Medulla oblongata (tissue), 1 donor: ENCODE data around the gene CCBE1.
"Not testable (repeated sequence)": the region's sequence is repeated elsewhere in the genome, so short reads cannot be mapped to it uniquely, and the experiment has no call there.

Experiments used
- DNase-seq: peaks from one replicate; pipeline ENCODE4 v3.0.0-alpha.2; 2015; ENCODE audit errors: extremely low spot score

The CCBE1 gene

DNA sequence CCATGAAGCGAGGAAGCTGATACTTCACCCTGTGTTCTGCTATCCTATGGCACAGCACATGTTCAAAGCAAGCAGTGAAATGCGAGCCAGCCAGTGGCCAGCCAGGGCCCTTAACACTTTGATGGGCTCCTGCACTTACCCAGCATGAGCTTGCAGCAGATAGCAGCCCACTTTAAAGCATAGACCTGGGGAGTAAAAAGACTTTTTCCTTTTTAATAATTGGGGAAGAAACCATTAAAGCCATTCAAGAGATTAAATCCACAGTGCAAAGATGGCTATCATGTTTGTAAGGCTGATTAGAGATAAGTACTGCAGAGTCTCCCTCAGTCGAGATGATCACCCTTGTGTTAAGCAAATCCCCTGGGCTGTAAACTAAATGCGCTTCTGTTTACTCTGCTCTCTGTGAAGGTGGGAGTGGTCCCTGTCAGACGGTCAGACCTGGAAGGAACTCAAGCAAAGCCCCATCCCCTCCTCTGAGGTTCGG lies 15.7 kb downstream of the CCBE1 start:
- DNase-seq, result no peak

DNA sequence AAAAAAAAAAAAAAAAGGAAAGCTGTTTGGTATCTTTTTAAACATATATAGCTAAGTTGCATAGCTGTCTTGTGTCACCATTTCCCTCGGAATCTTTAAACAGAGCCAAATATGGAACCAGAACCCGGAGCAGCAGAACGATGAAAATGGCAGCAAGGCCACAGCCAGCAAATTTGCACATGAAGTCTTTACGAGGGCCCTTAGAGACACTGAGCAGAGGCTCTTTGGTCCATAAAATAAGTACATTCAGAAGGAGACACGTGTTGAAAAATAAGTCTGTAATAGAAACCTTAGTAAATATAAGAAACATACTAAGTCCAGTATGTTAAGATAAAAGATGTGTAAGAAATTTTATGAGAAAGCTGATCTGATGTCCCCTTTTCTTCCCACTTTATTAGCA lies 16.2 kb downstream of the CCBE1 start:
- DNase-seq, result no peak

DNA sequence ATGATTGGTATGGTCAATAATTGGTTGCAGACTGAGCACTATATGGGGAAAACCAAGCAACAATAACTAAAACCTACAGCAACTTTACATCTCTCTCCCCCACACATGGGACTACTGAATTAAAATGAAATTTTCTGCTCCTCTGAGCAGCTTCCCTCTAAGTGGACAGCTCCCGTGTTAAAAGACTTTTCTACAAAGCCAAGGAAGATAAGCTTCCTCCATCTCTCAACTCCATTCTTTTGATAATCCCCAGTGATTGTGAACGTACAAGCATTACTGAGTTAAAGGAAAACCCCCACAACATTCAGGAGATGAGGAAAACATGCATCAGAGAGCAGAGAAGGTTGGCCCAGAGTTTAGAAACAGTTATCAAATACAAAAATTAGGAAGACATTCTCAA lies 21.9 kb downstream of the CCBE1 start:
- DNase-seq, result no peak

DNA sequence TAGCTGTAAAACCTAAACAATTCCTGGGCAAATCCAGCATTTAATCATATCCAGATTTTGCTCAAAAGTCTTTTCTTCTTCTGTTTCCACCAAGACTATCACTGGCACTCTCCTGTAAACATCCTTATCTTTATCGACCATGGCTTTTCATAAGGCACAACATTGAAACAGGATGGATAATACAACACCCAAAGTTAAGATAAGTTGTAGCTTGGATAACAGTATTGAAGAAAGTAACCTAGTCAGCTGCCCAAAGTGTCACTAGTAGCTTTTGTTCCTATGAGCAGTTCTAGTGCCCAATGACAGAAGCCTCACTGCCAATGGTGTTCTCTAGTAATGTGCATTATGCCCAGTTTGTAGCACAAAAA lies 22.3 kb downstream of the CCBE1 start:
- no peak for DNase-seq

DNA sequence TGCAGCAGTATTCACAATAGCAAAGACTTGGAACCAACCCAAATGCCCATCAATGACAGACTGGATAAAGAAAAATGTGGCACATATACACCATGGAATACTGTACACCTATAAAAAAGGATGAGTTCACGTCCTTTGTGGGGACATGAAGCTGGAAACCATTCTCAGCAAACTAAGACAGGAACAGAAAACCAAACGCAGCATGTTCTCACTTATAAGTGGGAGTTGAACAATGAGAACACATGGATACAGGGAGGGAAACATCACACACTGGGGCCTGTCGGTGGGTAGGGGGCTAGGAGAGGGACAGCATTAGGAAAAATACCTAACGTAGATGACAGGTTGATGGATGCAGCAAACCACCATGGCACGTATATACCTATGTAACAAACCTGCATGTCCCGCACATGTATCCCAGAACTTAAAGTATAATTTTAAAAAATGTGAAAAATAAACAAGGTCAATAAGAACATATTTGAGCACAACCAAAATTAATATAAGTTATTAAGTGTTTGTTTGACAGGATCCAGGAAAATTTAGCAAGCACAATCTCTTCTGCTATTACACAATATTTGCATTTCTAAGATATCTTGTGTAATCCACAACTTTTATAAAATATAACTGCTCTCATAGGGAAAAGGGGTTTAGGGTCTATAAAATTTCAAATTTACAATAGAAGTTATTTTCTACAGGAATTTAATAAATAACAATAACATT lies 22.9 kb downstream of the CCBE1 start:
- no peak for DNase-seq

DNA sequence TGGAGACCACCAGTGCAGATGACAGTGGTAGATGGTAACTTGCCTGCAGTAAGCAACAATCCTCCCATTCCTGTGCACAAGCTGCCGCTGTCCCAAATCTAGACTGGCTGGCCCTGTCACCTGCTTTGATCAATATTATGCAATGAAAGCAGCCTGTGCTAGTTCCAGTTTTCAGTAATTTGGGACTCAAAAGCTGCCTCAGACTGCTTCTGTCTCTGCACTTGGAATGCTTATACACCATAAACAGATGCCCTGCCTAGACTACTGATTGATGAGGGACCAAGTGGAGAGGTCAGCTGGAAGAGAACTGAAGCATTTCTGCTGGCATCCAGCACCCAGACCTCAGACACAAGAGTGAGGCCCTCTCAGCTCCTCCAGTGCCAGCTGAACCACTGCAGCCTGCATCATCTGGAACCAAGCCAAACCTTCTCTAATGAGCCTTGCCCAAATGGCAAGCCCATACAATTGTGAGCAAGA lies 24.9 kb downstream of the CCBE1 start:
- DNase-seq, result peak; percentile 50

DNA sequence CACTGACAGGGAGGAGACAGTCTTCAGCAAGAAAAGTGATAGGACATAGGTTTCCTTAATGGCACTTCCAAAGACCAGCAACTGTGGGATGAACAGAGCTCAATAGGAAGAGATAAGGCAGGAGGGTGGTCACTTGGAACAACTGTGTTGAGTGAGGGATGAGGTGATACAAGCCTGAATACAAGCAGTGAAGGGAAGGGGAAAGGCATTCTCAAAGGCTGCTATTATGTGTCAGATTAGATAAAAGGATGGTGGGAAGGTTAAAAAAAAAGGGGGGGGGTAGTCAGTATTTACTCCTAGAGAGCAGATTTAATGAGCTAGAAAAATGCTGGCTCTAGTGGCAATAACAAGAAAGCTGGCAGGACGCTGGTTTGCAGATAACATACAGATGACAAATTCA lies 25.7 kb downstream of the CCBE1 start:
- no peak for DNase-seq

DNA sequence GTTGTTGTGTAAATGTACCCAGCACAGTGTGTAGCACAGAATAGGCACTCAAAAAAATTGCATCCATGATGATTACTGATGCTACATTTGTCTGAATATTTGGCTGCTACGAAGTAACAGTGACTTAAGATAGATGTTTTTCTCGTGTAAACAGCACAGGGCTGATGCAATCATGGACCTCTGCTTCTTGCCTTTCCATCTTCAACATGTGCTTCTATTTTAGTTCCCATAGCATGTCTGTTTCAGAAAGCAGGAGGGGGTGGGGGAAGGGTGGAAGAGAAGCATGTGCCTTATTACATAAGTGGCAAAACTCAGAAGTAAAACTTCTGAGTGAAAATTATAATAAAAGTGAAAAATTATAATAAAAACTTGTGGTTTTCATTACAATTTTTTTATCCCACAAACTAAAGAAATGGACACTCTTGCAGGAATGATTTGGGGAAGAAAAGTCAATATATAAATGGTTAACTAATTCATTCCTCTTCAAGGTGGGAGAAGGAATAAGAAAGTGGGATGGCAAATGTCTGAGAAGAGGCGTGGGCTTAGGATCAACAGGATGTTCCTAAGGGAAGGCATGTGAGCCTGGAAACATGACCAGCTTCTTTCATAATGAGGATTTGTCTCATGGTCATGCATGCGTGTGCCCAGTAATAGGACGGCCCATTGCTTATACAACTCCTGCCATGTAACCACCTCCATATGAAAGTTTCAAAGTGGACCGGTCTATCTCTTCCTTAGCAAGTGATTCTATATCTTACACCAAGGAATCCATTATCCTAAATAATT lies 27.2 kb downstream of the CCBE1 start:
- DNase-seq, result no peak

DNA sequence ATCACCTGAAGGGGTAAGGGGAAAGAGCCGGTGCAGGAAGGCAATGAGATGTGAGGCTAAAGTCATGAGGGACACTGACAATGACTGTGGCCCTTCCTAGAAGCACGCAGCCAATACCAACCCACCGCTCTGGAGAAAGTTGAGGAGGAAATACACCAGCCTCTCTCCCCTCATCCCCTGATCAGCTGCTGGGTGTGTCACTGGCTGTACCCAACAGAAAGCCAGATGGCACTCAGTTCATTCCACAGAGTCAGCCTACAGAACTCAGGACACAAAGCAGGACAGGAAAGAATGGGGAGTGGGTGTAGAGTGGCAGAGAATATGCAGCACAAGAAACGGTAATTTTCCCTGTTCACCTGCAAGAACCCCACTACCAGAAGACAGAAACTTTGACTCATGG lies 29.7 kb downstream of the CCBE1 start:
- DNase-seq, result no peak

DNA sequence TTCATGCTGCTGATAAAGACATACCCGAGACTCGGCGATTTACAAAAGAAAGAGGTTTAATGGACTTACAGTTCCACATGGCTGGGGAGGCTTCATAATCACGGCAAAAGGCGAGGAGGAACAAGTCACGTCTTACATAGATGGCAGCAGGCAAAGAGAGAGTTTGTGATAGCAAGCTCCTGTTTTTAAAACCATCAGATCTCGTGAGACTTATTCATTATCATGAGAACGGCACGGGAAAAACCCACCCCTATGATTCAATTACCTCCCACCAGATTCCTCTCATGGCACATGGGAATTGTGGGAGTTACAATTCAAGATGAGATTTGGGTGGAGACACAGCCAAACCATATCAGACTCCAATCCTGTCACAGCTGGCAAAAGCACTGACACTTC lies 31.2 kb downstream of the CCBE1 start:
- DNase-seq, result not testable (repeated sequence)

DNA sequence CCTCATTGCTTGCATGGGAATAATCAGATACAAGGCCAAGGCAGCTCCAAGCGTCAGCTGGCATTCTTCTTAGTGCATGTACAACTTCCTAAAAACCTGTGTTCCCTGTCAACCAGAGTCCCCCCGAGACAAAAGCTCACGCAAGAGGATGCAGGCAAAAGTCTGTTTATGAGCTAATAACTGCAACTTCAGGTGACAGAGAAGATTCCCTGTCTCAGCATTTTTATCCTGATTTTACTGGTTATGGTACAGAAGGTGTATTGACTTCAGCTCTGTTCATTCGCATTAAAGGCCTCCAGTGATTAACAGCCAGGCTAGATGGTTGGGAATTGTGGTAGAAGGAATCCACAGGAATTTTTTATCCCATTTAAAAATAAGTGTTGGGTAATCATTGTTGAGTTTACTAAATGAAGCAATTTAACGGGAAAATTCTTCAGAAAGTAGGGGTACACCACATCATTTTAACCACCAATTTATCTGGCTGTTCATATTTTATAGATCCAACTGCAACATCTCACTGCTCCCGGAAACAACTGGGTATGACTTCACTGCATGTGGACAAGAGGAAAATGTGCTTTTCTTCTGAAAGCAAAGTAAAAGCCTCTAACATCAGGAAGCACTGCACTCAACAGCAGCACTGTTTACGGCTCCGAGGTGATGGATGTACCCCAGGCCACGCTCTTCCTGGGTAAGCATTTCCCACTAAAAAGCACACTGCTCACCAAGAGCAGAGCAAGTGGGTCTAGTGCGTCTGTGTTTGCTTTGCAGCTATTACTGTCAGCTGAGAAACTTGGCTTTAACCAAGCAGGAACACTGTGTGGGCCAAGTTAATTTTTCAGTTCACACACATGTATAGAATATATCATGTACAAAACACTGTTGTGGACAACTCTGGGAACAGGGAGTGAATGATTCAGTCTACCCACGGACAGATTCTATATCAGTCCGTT lies 31.9 kb downstream of the CCBE1 start:
- no peak for DNase-seq

DNA sequence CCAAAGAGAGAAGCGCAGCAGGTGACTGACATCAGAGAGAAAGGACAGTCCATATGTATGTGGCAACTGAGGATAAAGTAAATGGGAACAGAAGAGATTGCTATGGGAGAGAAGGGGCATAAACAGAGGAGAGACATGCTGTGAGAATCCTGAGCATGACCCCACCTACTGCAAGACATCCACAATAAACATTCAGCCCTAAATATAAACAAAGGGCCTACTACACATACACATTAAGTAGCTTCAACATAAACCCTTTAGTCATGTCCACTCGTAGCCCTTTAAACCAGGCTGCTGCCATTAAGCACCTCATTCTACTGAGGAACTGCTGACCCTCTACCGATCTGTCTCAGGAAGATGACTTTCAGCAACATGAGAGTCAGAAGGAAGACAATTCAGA lies 32.9 kb downstream of the CCBE1 start:
- DNase-seq, result no peak

DNA sequence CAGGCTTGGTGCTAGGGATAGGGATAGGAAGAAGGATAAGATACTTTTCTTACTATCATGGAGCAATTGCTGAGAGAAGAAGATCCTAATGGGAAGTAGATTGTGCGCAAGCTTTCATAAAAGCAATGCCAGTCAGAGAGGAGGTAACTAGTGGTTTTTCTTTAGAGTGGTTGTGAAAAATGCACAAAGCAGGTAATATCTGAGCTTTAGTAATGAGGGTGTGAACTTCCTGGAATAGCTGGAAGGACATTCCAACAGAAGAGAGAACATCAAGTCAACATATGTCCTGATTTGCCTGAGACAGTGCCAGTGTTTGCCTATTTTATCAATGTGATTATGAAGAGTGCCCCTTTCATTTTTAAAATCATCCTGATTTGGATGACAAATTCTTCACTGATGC lies 34.1 kb downstream of the CCBE1 start:
- no peak for DNase-seq

DNA sequence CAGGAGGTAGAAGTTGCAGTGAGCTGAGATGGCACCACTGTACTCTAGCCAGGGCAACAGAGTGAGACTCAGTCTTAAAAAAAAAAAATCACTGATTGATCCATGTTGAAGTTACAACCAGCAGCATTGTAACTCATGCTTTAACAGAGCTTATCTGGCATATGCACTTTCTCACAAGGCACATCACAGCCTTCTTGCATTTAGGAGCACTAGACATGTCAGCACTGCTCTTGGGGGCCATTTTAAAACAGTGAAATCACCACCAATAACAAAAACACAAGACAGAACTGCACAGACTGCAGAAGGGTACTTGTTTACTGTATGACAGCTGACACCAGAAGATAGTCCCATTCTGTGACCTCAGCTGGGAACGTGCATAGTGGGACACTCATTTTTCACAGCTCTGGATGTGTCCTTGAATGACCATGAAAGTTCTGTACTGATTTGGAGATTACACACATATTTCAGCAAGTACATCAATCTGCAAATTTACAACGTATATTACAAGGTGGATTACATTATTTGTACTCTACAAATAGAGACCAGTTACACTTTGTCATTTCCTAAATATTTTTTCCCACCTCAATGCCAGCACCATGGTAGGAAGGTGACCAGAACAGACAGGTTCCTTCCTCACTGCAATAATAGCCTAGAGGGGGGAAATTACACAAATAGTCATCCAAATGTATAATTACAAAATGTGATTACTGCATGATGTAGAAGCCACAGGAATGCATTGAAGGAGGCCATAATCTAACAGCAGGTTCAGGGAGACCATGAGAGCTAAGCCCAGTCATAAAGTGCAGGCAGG lies 35.1 kb downstream of the CCBE1 start:
- no peak for DNase-seq

DNA sequence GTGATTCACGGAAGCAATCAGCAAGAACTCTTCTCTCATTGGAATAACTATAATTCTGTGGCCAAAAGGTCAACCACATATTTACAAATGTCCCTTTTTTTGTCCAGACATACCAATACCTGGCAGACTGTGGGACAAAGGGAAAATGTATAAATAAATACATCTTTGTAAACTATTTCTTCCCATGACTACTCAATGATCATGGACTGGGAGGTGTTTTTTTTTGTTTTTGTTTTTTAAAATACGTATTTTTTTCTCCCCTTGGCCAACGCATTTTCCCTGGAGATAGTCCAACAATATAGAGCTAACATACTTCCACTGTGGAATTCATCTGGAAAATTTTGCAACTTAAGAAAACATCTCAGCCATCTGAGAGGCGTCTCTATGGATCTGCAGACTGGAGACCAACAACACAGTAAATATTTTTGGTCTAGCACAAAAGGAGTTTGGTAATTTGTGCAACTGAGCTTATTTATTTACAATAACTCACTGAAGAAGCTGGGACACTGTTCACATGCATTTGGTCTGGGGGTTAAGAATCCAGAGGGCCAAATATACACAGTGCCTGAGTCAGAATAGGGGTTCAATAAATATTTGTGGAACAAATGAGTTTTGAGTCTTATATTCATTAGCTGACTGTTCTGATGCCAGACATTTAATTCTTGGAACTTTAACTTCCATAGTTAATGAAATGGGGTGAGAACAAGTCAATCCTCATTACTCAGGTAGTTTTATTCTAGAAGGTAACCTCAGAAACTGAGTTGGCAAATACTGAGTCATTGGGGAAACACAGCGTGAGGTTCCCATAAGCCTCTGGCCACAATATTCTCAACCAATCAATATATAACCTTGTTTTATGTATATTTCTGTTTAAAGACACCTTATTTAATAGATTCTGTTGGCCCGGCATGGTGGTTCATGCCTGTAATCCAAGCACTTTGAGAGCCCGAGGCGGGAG lies 36.2 kb downstream of the CCBE1 start:
- DNase-seq, result no peak

DNA sequence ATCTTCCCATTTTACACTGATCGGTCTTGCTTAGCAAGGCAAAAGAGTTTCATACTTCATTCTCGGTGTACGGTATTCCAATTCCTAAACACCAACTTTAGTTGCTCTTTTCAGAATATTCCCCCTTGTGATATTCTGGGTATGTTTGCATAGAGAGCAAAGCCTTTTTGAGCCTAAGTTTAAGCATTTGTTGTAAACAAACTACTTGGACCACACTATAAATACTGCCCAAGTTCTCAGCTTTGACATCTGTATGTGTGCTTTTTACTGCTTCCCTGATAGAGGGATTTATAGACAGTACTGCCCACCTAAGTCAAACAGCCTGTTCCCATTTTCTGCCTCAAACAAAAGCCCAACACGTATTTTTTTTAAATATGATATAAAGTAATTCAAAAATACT lies 36.9 kb downstream of the CCBE1 start:
- no peak for DNase-seq

DNA sequence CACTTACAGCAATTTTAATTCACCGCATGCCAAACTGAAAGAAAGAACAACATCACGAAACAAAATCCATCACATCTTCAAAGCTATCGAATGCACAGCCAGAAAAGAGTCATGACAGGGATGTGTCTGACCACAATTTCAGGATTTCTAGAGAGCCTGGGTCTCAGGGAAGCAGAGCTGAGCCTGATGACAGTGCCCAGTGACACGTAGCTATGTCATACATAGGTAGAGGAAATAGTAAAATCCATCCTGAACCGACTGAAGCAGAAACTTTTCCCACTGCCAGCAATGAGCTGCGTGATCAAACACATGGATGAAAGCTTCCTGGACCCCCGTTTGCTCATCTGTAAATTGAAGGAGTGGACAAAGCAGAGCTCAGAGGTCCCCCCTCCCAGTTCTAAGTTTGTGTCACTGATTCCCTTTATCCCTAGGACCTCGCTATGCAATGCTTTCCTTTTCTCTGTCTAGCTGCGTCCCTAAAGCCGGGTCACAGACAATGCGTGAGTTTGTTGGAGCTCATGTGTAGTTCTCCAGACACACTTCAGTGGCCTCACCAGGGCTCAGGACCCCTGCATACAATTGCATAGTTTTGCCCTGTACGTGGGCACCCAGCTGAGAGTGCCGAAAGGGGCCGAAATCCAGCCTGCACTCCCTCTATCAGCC lies 37.6 kb downstream of the CCBE1 start:
- no peak for DNase-seq

DNA sequence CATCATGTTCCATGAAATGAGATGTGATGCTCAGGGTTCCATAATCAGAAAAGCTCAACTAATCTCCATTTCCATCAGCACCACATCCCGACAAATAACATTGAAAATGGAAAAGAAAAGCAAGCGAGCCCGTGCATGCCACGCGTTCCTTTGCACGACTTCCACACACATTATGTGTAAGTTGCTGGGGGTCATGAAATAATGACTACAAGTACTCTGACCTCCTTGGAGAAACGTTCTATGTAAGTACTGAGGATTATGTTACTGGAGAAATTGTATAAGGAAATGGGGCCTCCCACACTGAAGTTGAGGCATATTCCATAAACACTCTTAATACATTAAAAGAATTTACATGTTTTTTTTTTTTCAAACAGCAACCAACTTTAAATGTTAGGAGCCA lies 38.3 kb downstream of the CCBE1 start:
- no peak for DNase-seq

DNA sequence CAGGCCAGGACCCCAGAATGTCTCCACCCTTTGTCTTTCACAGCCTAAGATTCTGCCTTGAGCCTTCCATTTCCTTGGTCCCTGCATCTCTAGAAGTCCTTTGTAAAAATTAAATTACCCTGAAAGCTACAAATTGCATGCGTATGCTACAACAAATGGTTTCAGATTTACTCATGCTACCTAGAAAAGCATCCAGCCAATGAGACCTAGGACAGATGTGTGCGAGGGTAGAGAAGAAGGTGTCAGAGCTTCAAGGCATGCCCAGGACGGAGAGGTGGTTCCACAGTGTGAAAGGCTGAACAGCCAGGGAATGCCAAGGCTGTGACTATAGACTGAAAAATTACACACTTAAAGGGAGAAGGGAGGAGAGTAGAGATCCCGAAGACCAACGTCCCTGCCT lies 40.2 kb downstream of the CCBE1 start:
- no peak for DNase-seq
